CD14-positive monocyte (primary cell): ENCODE data around the gene MYRF. TPM values are rescaled to one million over a fixed set of nuclear protein-coding genes. Genes with fewer than 3 reads are reported as not detected.

Source experiments
- DNase-seq, 3 donors: peaks; one replicate each; pipeline ENCODE4 v3.0.0-alpha.2; 2011 to 2022
- H2AFZ ChIP-seq: 2 replicates; pipeline ENCODE4 v1.6.0; 2012; ENCODE audit warnings: mild to moderate bottlenecking, low read depth, low read length, inconsistent platforms; ENCODE audit not compliant: insufficient read depth, poor library complexity, severe bottlenecking
- H3K27ac ChIP-seq, 2 donors: 1 replicate in 1 of 2; 2 replicates in 1 of 2; pipeline ENCODE4 v1.5.1; 2012 to 2013; ENCODE audit warnings: low read length in 2 of 2, control low read depth in 1 of 2, inconsistent platforms in 1 of 2, low read depth in 1 of 2, mild to moderate bottlenecking in 1 of 2
- H3K27me3 ChIP-seq, 2 donors: one replicate each; pipeline versions ENCODE4 v1.6.0 to v1.6.1; 2011 to 2013; ENCODE audit warnings: low read length in 2 of 2; ENCODE audit not compliant: control insufficient read depth in 2 of 2, insufficient read depth in 2 of 2
- H3K36me3 ChIP-seq, 2 donors: replicated peaks in 1 of 2; 1 replicate in 1 of 2; 2 replicates in 1 of 2; pipeline versions ENCODE4 v1.5.1 to v1.6.1; 2012 to 2013; ENCODE audit warnings: low read length in 2 of 2, control low read depth in 1 of 2, inconsistent platforms in 1 of 2, mild to moderate bottlenecking in 1 of 2; ENCODE audit not compliant: insufficient read depth in 2 of 2, control insufficient read depth in 1 of 2
- H3K4me1 ChIP-seq, 2 donors: 1 replicate in 1 of 2; 2 replicates in 1 of 2; pipeline versions ENCODE4 v1.5.1 to v1.6.1; 2012 to 2013; ENCODE audit warnings: low read length in 2 of 2, control low read depth in 1 of 2, inconsistent platforms in 1 of 2, mild to moderate bottlenecking in 1 of 2, moderate library complexity in 1 of 2; ENCODE audit not compliant: insufficient read depth in 2 of 2, control insufficient read depth in 1 of 2
- H3K4me2 ChIP-seq: replicated peaks from 2 replicates; pipeline ENCODE3; 2012; ENCODE audit warnings: low read length, moderate library complexity, mild to moderate bottlenecking; ENCODE audit not compliant: poor library complexity, severe bottlenecking; ENCODE audit errors: extremely low read depth
- H3K4me3 ChIP-seq, 3 experiments: fragments of 200-600 bp in 1 of 3; sonication (generic) in 1 of 3; replicated peaks in 1 of 3; 1 replicate in 2 of 3; 2 replicates in 1 of 3; pipeline ENCODE4 v1.5.1; 2011 to 2013; ENCODE audit warnings: low read length in 3 of 3, mild to moderate bottlenecking in 3 of 3, control low read depth in 2 of 3, low read depth in 2 of 3, inconsistent platforms in 1 of 3, moderate library complexity in 1 of 3
- H3K79me2 ChIP-seq: 2 replicates; pipeline ENCODE4 v1.6.0; 2012; ENCODE audit warnings: mild to moderate bottlenecking, control low read depth, inconsistent platforms, low read length, moderate library complexity; ENCODE audit not compliant: insufficient read depth
- H3K9ac ChIP-seq: 2 replicates; pipeline ENCODE4 v1.6.0; 2017; ENCODE audit warnings: low read length, mild to moderate bottlenecking; ENCODE audit not compliant: insufficient read depth, poor library complexity, severe bottlenecking
- H3K9me3 ChIP-seq, 2 donors: replicated peaks in 1 of 2; 1 replicate in 1 of 2; 2 replicates in 1 of 2; pipeline versions ENCODE4 v1.5.1 to v1.6.1; 2012 to 2013; ENCODE audit warnings: low read length in 2 of 2, control low read depth in 1 of 2; ENCODE audit not compliant: control insufficient read depth in 1 of 2, insufficient read depth in 1 of 2
- H4K20me1 ChIP-seq: 2 replicates; pipeline ENCODE4 v1.6.0; 2012; ENCODE audit warnings: mild to moderate bottlenecking, low read length, control low read depth, moderate library complexity; ENCODE audit not compliant: insufficient read depth
- H3K27ac Mint-ChIP-seq, 7 donors: one replicate each; pipeline ENCODE4 v1.8.0; 2020; ENCODE audit warnings: mild to moderate bottlenecking in 7 of 7, mixed read lengths in 7 of 7, moderate library complexity in 6 of 7, inconsistent platforms in 2 of 7
- H3K27me3 Mint-ChIP-seq, 3 donors: one replicate each; pipeline ENCODE4 v1.8.0; 2021 to 2022; ENCODE audit warnings: low read depth in 3 of 3, mild to moderate bottlenecking in 3 of 3, mixed read lengths in 3 of 3, moderate library complexity in 3 of 3, inconsistent platforms in 1 of 3
- H3K36me3 Mint-ChIP-seq, 2 donors: one replicate each; pipeline ENCODE4 v1.8.0; 2020; ENCODE audit warnings: mixed read lengths in 2 of 2, inconsistent platforms in 1 of 2, mild to moderate bottlenecking in 1 of 2
- H3K4me1 Mint-ChIP-seq: one replicate; pipeline ENCODE4 v1.8.0; 2020; ENCODE audit warnings: mild to moderate bottlenecking, mixed read lengths
- H3K4me3 Mint-ChIP-seq, 2 donors: one replicate each; pipeline ENCODE4 v1.8.0; 2020; ENCODE audit warnings: mild to moderate bottlenecking in 2 of 2, mixed read lengths in 2 of 2, moderate library complexity in 1 of 2
- H3K9me3 Mint-ChIP-seq, 7 donors: one replicate each; pipeline ENCODE4 v1.8.0; 2020 to 2022; ENCODE audit warnings: mixed read lengths in 7 of 7, mild to moderate bottlenecking in 6 of 7, moderate library complexity in 6 of 7, inconsistent platforms in 2 of 7
- WGBS: methylation state at CpG from one replicate; pipeline ENCODE4 v1.1.5; 2013; ENCODE audit warnings: missing lambda C conversion rate; ENCODE audit not compliant: insufficient coverage; 5-methylcytosine and 5-hydroxymethylcytosine counted together
- intact Hi-C, 2 donors: fragments of 100-400 bp; cut with micrococcal nuclease; formaldehyde crosslinking; loops; one replicate each; pipeline versions ENCODE4 v1.15.0 to v1.15.1; 2023
- polyA plus RNA-seq, 3 donors: library from polyadenylated mRNA; depleted of rRNA in 1 of 3; unstranded in 2 of 3; stranded (reverse) in 1 of 3; fragments of 300-500 nt in 2 of 3; fragments of >200 nt in 1 of 3; fragmentation: Illumina TruSeq in 2 of 3; gene quantifications; 1 replicate in 2 of 3; 2 replicates in 1 of 3; pipeline ENCODE4 v1.2.3, GENCODE V29; 2012 to 2021
- TF ChIP-seq, protein P1 (sequence below): fragments of 200-600 bp; IDR thresholded peaks from one replicate; pipeline ENCODE4 v1.8.0; 2022; ENCODE audit warnings: antibody characterized with exemption, mild to moderate bottlenecking

MYRF gene
- polyA plus RNA-seq, 3 donors = 0.18 to 0.19 TPM; not detected in 1

DNA sequence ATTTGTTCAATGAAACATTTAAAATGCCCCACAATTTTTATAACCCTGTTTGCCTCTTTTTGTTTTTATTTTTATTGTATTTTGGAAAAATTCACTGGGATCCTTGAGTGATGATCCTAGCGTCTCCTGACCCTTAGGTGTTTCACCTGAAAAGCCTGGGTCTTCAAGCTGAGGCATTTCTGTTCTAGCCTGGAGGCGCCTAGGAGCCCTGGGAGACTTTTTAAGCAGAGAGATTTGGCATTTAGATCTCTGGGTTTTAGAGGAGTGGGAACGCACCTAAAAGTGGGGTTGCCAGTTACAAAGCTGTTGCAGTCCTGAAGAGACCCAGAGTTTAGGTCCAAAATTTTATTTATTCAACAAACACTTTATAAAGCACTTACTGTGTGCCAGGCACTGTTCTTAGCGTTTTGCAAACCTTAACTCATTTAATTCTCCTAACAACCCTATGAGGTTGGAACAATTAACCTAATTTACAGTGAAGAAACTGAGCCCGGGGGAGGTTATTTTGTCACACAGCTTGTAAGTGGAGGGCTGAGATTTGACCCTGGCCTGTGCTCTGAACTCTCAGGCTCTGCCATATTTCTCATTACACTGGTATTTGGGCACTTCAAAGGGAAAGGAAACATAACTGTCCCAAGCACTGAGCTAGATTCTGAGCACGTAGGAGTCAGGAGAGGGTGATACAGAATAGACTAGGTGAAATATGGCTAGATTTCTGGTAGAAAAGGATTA is 65.2 kb downstream of the MYRF start:
- TF ChIP-seq, protein P1, sequence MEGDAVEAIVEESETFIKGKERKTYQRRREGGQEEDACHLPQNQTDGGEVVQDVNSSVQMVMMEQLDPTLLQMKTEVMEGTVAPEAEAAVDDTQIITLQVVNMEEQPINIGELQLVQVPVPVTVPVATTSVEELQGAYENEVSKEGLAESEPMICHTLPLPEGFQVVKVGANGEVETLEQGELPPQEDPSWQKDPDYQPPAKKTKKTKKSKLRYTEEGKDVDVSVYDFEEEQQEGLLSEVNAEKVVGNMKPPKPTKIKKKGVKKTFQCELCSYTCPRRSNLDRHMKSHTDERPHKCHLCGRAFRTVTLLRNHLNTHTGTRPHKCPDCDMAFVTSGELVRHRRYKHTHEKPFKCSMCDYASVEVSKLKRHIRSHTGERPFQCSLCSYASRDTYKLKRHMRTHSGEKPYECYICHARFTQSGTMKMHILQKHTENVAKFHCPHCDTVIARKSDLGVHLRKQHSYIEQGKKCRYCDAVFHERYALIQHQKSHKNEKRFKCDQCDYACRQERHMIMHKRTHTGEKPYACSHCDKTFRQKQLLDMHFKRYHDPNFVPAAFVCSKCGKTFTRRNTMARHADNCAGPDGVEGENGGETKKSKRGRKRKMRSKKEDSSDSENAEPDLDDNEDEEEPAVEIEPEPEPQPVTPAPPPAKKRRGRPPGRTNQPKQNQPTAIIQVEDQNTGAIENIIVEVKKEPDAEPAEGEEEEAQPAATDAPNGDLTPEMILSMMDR = no peak
- Histone ChIP-seq H2AFZ (peak overlapping the region; percentile 78), H3K4me3 (peak overlapping the region in 2 of 3 experiments; percentile 29 to 90)

DNA sequence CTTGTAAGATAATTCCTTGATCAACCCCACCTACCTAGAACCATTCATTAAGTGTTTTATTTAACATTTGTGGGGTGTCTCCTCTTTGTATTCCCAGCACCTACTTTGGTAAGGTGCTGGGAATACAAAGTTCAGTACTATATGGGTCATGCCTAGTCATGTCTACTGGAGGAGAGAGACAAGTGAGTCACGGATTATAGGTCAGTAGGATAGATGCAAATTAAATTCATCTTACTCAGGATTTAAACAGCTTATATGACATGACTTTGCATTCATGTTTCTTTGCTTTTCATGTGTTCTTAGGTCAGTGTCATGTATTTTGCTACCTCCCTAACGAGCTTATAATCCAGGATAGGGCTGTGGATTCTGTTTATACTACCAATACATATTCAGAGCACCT is 67.7 kb downstream of the MYRF start:
- TF ChIP-seq, protein P1 = no peak

More for the DNA sequence above, 65.2 kb downstream of the MYRF start:
- intact Hi-C loops = loop anchor here in 1 of 2 donors (2.0 kb wide), 1 partner anchor 25 kb away; the partner anchor contains the start of genes FEN1 and TMEM258
- H3K27me3 Mint-ChIP-seq = peaks cover 2 to 5% (median 3%) of the 10 kb centered on the region in 3 donors
- peaks cover 20 to 35% of the 10 kb centered on the region in 2 donors for H3K4me1 ChIP-seq
- H3K4me1 Mint-ChIP-seq = peaks cover 17% of the 10 kb centered on the region
- H4K20me1 ChIP-seq = no peaks in the 10 kb centered on the region
- peaks cover 16% of the 10 kb centered on the region for H3K79me2 ChIP-seq
- H3K27ac ChIP-seq = no peak overlapping the region
- H3K9ac ChIP-seq = peak overlapping the region; percentile 94
- 100% methylated on average over 1 of the region's 6 CpGs for WGBS
- H3K9me3 Mint-ChIP-seq = peaks cover 0 to 5% (median 0%) of the 10 kb centered on the region in 7 donors
- H3K9me3 ChIP-seq = peaks cover 0 to 6% of the 10 kb centered on the region in 2 donors
- H3K36me3 ChIP-seq = peaks cover 0 to 6% of the 10 kb centered on the region in 2 donors
- peak overlapping the region in 2 of 7 donors; percentile 50 to 60 for H3K27ac Mint-ChIP-seq
- peaks cover 3 to 11% of the 10 kb centered on the region in 2 donors for H3K36me3 Mint-ChIP-seq
- H3K4me3 Mint-ChIP-seq = peak overlapping the region; percentile 83 to 94
- no peak for DNase-seq
- H3K27me3 ChIP-seq = no peaks in the 10 kb centered on the region
- peak overlapping the region; percentile 99 for H3K4me2 ChIP-seq

More for the DNA sequence above, 67.7 kb downstream of the MYRF start:
- H3K36me3 Mint-ChIP-seq = no peaks in the 10 kb centered on the region
- H4K20me1 ChIP-seq = no peaks in the 10 kb centered on the region
- no peaks in the 10 kb centered on the region for H3K36me3 ChIP-seq
- H3K4me3 Mint-ChIP-seq = no peak overlapping the region
- no peak overlapping the region for H3K27ac Mint-ChIP-seq
- H3K4me3 ChIP-seq = no peak overlapping the region
- H3K4me1 ChIP-seq = peaks cover 16 to 23% of the 10 kb centered on the region in 2 donors
- no peak overlapping the region for H3K9ac ChIP-seq
- H3K27ac ChIP-seq = no peak overlapping the region
- intact Hi-C loops = no loop called here
- no CpG with 5 or more reads among the region's 2 CpGs for WGBS
- H3K4me2 ChIP-seq = no peak overlapping the region
- DNase-seq = no peak
- H3K4me1 Mint-ChIP-seq = peaks cover 13% of the 10 kb centered on the region
- H3K9me3 ChIP-seq = no peaks in the 10 kb centered on the region
- H3K9me3 Mint-ChIP-seq = no peaks in the 10 kb centered on the region
- peaks cover 2 to 7% (median 5%) of the 10 kb centered on the region in 3 donors for H3K27me3 Mint-ChIP-seq
- H3K79me2 ChIP-seq = peaks cover 11% of the 10 kb centered on the region
- H3K27me3 ChIP-seq = no peaks in the 10 kb centered on the region
- no peak overlapping the region for H2AFZ ChIP-seq
